RWPE2 (cell line): ENCODE measurements around the gene N4BP2L2.

ENCODE experiments used
- ATAC-seq: fragments of 200-7000 bp; cut with Tn5 transposase; 3 replicates; pipeline ENCODE4 v1.9.1; 2021; ENCODE audit warnings: low read depth
- DNase-seq: peaks from one replicate; pipeline ENCODE4 v3.0.0-alpha.2; 2020; ENCODE audit warnings: low spot score
- H3K27ac ChIP-seq: fragments of 450-650 bp; 2 replicates; pipeline ENCODE4 v1.5.1; 2017; ENCODE audit warnings: mild to moderate bottlenecking; ENCODE audit not compliant: poor library complexity, severe bottlenecking
- H3K27me3 ChIP-seq: fragments of 250-450 bp; sonication (Bioruptor Pico); 2 replicates; pipeline ENCODE4 v1.5.1; 2021; ENCODE audit warnings: mild to moderate bottlenecking, moderate library complexity; ENCODE audit not compliant: insufficient read depth, poor library complexity, severe bottlenecking
- H3K36me3 ChIP-seq: fragments of 250-450 bp; sonication (Bioruptor Pico); 2 replicates; pipeline ENCODE4 v1.5.1; 2020; ENCODE audit warnings: low read depth, mild to moderate bottlenecking, moderate library complexity
- H3K4me1 ChIP-seq: fragments of 250-450 bp; sonication (Bioruptor Pico); 2 replicates; pipeline ENCODE4 v1.5.1; 2021; ENCODE audit warnings: mild to moderate bottlenecking, moderate library complexity; ENCODE audit not compliant: insufficient read depth, poor library complexity, severe bottlenecking
- H3K4me3 ChIP-seq: fragments of 250-450 bp; sonication (Bioruptor Pico); 2 replicates; pipeline ENCODE4 v1.5.1; 2021; ENCODE audit warnings: mild to moderate bottlenecking, moderate library complexity; ENCODE audit not compliant: severe bottlenecking
- H3K9me3 ChIP-seq: fragments of 250-450 bp; sonication (Bioruptor Pico); 2 replicates; pipeline ENCODE4 v1.5.1; 2021; ENCODE audit warnings: mild to moderate bottlenecking, moderate library complexity; ENCODE audit not compliant: severe bottlenecking
- CTCF ChIP-seq: fragments of 450-650 bp; IDR thresholded peaks from one replicate; pipeline ENCODE4 v1.5.1; 2017; ENCODE audit warnings: mild to moderate bottlenecking, moderate library complexity; ENCODE audit not compliant: poor library complexity, severe bottlenecking

The N4BP2L2 gene

GRCh38 chr13:32499538-32500210, 38.9 kb downstream of the N4BP2L2 start:
- DNase-seq = no peak
- no peak for ATAC-seq
- no peaks in the 10 kb centered on the region for H3K27me3 ChIP-seq
- no peaks in the 10 kb centered on the region for H3K9me3 ChIP-seq
- no peak overlapping the region for H3K4me3 ChIP-seq
- H3K27ac ChIP-seq = no peak overlapping the region
- no peak for TF ChIP-seq CTCF
- no peaks in the 10 kb centered on the region for H3K36me3 ChIP-seq
- no peaks in the 10 kb centered on the region for H3K4me1 ChIP-seq

- no peak for DNase-seq
- Histone ChIP-seq H3K36me3 (no peaks in the 10 kb centered on the region), H3K27ac (no peak overlapping the region), H3K27me3 (no peaks in the 10 kb centered on the region), H3K4me3 (no peak overlapping the region), H3K4me1 (no peaks in the 10 kb centered on the region), H3K9me3 (no peaks in the 10 kb centered on the region)
- no peak for TF ChIP-seq CTCF
- no peak for ATAC-seq
Measured at GRCh38 chr13:32497589-32497988, 41.0 kb downstream of the N4BP2L2 start.

- Histone ChIP-seq H3K9me3 (no peaks in the 10 kb centered on the region), H3K36me3 (no peaks in the 10 kb centered on the region), H3K27me3 (no peaks in the 10 kb centered on the region), H3K4me1 (no peaks in the 10 kb centered on the region), H3K27ac (no peak overlapping the region), H3K4me3 (no peak overlapping the region)
- TF ChIP-seq CTCF = no peak
- DNase-seq = no peak
- no peak for ATAC-seq
Measured at GRCh38 chr13:32496599-32497160, 41.9 kb downstream of the N4BP2L2 start.

GRCh38 chr13:32495841-32496240, 42.8 kb downstream of the N4BP2L2 start:
- no peaks in the 10 kb centered on the region for H3K27me3 ChIP-seq
- no peak overlapping the region for H3K4me3 ChIP-seq
- TF ChIP-seq CTCF = no peak
- DNase-seq (no peak), ATAC-seq (no peak)
- no peaks in the 10 kb centered on the region for H3K9me3 ChIP-seq
- no peak overlapping the region for H3K27ac ChIP-seq
- H3K36me3 ChIP-seq = no peaks in the 10 kb centered on the region
- no peaks in the 10 kb centered on the region for H3K4me1 ChIP-seq

- Histone ChIP-seq H3K9me3 (no peaks in the 10 kb centered on the region), H3K4me3 (no peak overlapping the region), H3K36me3 (no peaks in the 10 kb centered on the region), H3K27ac (no peak overlapping the region), H3K4me1 (no peaks in the 10 kb centered on the region), H3K27me3 (no peaks in the 10 kb centered on the region)
- TF ChIP-seq CTCF = no peak
- DNase-seq (no peak), ATAC-seq (no peak)
Measured at GRCh38 chr13:32495429-32495828, 43.2 kb downstream of the N4BP2L2 start.
